Stimulated activated CD8-positive, alpha-beta memory T cell treated with anti-CD3 and anti-CD28 coated beads, Interleukin-7, amount 100 ng/mL, for 4 hours (primary cell): ENCODE data around the gene DDX54.

Source experiments
- DNase-seq, 2 donors: peaks; one replicate each; pipeline ENCODE4 v3.0.0-alpha.2; 2020; ENCODE audit warnings: low read depth in 2 of 2

DDX54 gene, protein sequence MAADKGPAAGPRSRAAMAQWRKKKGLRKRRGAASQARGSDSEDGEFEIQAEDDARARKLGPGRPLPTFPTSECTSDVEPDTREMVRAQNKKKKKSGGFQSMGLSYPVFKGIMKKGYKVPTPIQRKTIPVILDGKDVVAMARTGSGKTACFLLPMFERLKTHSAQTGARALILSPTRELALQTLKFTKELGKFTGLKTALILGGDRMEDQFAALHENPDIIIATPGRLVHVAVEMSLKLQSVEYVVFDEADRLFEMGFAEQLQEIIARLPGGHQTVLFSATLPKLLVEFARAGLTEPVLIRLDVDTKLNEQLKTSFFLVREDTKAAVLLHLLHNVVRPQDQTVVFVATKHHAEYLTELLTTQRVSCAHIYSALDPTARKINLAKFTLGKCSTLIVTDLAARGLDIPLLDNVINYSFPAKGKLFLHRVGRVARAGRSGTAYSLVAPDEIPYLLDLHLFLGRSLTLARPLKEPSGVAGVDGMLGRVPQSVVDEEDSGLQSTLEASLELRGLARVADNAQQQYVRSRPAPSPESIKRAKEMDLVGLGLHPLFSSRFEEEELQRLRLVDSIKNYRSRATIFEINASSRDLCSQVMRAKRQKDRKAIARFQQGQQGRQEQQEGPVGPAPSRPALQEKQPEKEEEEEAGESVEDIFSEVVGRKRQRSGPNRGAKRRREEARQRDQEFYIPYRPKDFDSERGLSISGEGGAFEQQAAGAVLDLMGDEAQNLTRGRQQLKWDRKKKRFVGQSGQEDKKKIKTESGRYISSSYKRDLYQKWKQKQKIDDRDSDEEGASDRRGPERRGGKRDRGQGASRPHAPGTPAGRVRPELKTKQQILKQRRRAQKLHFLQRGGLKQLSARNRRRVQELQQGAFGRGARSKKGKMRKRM

DNA sequence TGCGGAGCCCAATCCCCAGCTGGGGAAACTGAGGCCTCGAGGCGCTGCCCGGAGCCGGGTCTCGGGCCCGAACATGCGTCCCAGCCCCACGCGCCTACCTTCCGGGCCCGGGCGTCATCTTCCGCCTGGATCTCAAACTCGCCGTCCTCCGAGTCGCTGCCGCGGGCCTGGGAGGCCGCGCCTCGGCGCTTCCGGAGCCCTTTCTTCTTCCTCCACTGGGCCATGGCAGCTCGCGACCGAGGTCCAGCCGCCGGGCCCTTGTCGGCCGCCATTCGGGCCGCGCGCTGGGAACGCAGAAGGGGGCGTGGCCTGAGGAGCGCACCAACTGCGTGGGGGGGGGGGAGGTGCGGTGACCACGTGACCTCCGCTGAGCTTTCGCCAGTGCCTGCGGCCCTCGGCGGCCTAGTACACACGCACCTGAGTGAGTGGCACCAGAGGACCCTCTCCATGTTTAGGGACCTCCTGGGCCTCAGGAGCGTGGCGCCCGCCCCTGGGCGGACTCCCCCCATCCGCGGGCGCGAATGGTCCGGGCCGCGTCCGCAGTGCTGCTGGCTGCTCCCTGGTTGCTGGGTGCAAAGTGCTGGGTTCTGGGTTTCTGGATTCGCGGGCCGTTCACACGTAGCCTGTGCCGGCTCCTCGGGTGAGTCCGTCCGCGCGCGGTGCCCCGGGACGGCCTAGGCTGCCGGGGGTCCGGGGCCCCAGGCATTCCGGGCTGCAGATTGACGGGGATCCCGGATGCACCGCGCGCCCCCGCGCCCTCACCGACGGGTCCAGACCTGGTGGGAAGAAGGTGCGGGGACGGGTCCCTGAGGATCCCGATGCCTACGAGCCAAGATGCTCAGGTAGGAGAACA, at the start of gene DDX54, which contains the start of gene RITA1:
Gene DDX54, minus strand, starts transcription at position 299 of the 853 bp plus-strand sequence. Its CDS starts 27 bp downstream, at position 272.
Gene RITA1, plus strand, starts transcription at position 542 of the 853 bp plus-strand sequence. CDS start 1,026 bp downstream, outside the sequence.
- DNase-seq: peak; percentile 56 to 75

DNA sequence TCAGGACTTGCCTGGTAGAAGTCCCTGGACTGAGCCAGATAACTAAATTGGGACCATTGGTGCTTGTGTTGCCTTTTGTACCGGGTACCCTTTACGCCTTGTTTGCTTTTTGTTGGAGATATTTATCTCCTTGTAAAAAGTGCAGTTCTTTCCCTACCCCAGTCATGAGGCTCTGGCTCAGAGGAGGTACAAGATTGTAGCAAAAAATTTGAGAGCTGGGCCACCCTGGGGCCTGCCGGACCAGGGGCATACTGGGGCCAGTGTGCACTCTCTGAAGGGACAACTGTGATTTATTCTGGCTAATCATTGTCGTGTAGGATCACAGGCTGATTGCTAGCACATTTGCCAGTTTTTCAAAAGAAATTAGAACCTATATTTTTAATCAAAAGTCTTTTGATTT, 49.2 kb upstream of the DDX54 start:
- DNase-seq: no peak

DNA sequence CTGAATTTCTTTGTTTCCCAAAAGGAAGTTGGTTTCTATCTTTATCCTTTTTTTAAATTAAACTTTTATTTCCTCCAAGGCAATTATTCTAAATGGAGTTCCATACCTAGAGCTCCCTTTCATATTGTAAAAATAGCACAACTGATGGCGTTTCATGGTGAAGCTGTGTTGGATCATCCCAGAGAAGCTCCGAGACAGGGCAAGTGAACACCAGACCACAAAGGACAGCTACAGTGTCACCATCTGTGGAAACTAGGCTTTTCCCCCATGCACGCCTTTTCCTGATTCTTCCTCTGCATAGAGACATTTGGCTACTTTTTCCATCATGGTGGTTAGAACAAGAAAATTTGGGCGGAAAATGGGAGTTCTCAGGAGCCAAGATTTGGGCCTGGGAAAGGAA, 48.7 kb upstream of the DDX54 start:
- DNase-seq: no peak

DNA sequence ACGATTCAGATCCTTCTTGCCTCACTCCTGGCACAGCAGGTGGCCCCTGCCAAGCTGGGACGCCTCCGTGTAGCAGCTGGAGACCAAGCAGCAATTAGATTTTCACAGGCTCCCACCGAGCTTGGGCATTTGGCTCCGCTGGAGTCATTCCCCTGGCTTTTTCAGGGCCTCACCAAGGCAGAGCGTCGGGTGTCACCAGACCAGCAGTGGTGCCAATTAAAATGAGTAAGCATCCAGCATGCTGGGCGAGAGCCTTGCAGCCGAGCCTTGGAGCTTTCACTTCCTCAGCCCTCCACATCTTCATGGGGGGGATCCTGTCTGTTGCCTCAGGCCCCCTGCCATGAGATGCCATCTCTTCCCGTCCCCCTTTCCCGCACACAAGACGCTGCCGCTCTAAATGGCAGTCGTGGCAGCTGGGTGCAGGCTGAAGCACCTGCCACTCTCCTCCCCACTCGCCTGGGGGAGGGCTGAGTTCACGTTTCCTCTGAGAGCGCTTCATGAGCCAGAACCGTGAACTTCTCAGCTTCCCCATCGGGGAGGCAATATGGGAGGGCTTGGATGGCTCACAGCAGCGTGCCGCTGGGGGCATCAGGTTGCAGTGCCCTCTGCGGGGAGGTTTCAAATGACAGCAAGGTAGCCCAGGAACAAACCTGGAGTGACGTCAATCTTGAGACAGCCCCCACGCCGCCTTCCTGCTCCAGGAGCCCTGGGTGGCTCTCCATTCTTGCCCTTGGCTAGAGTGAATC, 47.7 kb upstream of the DDX54 start:
- peak; percentile 52 to 55 for DNase-seq

DNA sequence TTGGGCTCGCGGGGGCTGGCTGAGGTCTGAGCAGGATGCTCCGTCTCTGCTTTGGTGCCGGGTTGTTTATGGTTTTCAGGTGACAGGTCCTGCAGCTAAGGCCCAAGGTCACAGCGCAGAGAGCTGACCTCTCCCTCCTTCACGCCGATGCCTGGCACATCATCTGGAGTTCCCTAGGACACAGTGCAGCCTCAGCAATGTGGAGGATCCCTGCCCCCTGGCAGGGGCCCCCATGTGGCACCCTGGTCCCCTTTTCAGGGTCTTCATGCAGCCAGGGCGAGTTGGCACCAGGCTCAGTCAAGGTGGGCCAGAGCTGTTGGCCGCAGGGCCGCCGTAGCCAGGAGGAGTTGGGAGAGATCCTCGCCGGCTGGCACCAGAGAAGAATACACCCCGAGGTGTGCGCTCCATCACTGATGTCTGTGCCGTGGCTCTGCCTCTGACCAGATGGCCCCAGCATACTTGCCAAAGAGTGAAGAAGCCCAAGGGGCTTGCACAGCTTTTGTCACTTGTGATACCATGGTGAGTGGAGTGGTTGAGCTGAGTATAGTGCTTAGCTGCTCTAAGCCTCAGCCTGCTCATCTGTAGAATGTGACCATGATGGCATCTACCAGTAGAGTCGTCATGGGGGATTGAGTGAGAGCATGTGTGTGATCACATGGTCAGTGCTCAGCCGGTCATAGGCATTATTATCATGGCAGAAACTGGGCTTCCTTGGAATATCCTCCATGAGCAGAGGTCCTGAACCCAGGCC, 47.0 kb upstream of the DDX54 start:
- no peak for DNase-seq

DNA sequence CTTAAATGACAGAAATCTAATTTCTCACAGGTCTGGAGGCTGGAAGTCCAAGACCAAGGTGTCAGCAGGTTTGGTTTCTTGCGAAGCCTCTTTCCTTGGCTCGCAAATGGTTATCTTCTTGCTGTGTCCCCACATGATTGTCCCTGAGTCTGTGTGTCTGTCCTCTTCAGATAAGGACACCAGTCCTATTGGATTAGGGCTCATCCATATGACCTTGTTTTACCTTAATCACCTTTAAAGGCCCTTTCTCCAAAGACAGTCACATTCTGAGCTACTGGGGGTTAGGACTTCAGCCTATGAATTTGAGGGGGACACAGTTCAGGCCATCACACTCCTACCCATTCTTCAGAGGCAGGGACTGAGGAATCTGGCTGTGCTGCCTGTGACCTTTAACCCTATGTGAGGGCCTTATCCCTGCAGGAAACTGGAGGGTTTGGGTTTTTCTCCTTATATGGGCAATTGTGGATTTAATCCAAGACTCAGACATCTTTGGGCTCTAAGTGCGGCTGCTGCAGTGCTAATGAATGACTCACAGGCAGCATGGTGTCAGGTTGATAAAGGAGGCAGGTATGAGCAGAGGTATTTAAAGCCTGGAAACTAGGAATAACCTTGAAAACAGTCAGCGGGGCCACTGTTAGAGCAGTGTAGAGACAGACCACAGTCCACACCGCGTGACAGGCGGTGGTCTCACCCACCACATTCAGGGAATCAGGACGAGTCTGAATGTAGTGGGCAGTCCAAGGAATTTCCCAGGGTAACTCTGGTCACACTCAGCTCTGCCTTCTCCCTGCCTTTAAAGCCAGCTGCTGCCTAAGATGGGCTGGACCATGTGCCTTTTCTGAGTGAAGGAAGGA, 46.2 kb upstream of the DDX54 start:
- DNase-seq: no peak

DNA sequence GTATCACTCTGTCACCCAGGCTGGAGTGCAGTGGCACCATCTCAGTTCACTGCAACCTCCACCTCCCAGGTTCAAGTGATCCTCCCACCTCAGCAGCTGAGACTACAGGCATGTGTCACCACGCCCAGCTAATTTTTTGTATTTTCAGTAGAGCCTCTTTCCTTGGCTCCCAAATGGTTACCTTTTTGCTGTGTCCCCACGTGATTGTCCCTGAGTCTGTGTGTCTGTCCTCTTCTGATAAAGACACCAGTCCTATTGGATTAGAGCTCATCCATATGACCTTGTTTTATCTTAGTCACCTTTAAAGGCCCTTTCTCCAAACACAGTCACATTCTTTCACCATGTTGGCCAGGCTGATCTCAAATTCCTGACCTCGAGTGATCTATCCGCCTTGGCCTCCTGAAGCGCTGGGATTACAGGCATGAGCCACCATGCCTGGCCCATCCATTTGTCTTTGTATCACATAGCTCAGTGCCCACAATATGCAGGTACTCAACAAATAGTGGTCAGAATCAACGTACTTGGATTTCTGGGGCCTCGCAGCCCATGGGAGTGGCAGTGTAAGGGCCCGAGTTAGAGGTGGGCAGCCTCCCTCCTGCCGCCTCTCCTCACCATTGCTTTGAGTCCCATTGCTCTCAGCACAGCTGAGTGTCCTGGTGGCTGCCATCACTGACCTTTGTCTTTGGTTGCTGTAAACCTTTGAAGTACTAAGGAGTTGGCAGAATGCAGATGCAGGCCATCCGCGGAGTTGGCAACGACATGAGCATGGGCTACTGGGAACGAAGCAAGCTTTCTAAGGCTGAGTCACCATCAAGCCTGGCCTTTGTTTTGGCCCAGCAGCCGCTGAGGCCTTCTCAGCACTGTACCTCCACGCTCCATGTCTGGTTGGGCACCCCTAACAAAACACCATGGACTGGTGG, 45.3 kb upstream of the DDX54 start:
- DNase-seq: no peak

DNA sequence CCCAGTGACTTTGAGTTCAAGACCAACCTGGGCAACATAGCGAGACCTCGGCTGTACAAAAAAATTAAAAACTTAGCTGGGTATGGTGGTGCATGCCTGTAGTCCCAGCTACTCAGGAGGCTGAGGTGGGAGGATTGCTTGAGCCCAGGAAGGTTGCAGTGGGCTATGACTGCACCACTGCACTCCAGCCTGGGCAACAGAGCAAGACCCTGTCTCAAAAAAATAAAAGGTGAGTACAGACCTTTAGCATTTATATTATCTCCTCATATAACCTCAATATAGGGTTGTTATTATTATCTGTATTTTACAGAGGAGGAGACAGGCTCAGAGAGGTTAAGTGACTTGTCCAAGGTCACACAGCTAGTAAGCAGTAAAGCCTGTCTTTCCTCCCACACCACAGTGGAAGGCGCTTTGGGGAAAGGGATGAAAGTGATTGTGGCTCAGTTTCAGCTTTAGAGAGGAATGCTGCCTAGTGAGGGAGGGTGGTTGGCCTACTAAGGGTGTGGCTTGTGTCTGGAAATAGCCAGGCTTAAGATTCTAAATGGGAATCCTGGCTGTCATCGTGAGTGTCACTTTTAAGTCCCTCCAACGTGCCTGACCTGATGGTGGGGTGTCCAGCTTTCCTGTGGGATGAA, 43.2 kb upstream of the DDX54 start:
- no peak for DNase-seq

DNA sequence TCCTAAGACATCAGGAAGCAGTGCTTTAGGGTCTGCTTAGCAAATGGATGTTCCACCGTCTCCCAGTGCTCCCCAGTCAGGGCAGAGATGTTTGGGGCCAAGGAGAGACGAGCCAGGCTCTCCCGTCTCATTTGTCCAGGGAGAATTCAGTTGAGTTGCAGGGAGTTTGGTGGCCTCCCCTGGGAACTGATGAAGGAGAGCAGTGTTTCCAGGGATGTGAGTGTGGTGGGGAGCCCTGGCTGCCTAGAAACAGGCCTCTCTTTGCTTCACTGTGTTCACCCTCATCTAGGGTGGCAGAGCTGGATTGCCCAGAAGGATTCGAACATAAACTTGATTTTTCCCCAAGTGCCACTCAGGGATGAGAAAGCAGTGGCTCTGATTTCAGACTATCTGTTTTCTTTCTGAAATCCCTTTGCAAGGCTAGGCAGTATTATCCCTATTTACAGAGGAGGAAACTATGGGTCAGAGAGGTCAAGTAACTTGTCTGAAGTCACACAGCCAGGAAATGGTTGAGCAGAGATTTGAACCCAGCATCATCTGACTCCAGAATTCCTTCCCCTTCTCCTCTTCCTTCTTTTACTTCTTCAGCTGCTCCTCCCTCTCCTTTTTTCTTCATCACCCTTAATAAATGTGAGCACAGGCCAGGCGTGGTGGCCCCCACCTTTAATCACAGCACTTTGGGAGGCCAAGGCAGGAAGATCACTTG, 42.6 kb upstream of the DDX54 start:
- DNase-seq: no peak

DNA sequence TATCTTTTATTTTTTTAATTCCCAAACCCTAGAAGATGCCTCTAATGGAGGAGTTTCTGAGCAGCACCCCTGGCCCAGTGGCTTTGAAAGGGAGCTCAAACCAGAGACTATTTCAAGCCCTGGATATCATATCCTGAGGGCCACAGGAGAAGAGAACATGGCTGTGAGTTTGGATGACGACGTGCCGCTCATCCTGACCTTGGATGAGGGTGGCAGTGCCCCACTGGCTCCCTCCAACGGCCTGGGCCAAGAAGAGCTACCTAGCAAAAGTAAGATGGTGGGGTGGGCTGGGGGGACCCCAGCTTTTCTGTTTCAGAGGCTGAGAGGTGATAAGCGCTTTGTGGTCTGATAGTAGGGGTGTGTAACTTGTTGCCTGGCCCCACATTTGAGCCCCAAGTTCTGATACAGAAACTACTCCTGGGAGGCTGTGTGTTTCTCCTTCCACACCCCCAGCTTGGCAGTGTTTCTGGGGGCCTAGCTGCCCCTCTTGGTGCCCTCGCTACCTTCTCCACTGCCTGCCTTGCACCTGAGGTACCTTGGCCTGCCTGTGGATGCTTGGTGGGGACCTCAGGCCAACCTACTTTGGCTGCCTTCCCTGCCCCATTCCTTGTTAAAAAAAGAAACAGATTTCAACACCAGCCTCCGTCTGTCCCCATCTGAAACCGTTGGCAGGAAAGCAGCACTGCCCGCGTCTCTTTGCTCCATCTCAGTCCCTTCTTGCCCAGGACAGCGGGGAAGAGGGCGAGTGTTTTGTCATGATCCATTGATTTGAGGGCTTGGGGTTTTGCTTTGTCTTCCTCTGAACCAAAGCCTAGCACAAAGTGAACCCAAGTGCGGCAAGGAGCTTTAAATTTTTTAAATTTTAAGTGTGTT, 41.7 kb upstream of the DDX54 start:
- DNase-seq: no peak

DNA sequence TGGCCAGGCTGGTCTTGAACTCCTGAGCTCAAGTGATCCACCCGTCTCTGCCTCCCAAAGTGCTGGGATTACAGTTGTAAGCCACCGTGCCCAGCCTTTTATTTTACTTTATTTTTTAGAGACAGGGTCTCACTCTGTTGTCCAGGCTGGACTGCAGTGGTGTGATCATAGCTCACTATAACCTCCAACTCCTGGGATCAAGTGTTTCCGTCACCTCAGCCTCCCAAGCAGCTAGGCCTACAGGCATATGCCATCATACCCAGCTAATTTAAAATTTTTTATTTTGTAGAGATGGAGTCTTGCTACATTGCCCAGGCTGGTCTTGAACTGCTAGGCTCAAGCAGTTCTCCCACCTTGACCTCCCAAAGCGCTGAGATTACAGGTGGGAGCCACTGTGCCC, 39.7 kb upstream of the DDX54 start:
- DNase-seq: no peak

DNA sequence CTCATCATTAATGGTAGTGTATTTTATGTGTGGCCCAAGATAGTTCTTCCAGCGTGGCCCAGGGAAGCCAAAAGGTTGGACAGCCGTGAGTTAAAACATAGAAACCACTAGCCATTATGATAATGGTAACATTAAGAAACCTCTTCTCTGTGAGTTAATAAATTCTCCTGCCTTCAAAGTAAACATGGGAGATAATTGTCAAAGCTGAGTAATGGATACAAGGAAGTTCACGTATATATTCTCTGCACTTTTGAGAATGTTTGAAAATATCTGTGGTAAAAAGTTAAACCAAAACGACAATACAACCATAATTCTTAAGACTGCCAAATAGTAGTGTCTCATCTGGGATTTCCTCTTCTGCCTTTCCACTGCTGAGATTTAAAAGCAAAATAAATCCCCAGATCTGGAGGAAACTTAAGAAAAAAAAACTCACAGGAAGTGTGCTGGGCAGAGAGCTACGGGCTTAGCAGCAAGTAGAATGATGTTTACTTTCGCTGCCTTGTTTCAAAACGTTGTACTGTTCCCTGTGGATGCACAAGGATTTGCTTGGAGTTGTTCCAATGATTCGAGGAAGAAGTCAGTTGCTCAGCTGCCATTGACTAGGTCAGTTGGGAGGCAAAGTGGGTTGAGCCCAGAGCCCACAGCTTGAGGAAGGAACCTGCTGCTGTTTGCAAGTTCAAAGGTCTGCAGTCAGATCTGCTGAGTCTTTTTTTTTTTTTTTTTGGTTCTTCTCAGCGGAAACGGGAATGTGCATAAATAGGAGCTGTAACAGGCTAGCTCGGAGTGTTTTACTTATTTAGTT, 37.7 kb upstream of the DDX54 start:
- DNase-seq: no peak

DNA sequence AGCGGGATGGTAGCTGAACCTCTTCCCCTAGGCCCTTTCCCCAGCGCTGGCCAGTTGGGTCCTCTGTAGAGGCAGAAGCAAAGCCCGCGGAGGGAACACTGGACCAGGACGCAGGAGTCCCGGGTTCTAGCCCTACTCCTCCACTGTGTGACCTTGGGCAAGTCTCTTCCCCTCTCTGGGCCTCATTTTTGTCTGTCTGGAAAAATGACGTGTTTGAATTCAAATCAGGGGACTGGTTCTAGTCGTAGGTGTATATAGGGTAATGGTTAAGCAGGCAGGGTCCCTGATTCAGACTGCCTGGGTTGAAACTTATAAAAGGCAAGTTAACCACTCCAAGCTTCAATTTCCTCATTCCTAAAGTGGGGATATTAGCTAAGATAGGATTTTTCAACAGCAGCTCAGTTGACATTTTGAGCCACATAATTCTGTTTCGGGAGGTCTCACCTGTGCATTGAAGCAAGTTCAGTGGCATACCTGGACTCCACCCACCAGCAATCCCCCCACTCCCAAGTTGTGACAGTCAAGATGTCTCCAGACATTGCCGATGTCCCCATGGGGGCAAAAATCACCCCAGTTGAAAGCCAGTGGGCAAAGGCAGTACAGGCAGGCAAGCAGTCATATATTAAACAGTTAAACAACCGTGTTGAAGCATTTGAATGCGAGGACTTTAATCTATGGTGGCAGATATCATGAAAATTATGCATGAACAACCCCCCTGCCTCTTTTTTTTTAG, 36.9 kb upstream of the DDX54 start:
- DNase-seq: no peak

DNA sequence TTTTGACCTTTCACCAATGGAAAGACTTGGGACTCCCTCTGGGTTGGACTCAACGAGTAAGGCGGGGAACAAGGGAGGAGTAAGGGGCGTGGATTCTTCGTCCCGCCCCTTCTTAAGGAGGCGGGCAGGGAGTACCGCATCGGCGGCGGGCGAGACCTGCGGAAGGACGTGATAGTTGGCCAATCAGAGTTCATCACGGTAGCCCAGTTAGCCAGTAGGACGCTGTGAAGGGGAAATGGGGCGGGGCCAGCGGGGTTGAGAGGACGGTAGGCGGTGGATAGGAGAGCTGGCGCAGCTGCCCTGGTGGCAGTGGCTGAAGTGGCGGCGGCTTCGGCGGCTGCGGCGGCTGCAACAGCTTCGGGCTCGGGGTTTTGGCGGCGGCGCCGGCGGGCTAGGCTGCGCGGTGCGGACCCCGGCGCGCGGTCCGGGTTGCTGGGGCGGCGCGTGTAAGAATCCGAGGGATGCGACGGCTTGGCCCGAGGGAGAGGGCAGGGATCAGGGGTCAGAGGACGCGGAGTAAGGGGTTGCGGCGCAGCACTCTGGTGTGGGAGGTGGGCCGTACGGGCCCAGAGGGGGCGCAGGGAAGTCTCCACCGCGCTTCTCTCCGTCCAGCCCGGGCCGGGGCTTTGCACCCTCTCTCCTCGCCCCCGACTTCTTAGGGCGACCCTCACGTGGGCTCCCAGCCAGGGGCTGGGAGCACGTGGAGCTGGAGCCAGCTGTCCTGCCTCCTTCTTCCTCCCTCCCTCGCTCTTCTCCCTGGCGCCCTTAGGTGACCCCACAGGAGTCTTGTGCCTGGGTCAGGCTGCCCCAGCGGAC, 36.1 kb upstream of the DDX54 start, which contains the start of gene TPCN1:
Gene TPCN1, plus strand, starts transcription at position 284 of the 816 bp plus-strand sequence. CDS start 5,389 bp downstream, outside the sequence.
- DNase-seq: peak; percentile 98
